Ectodermal cell (in vitro differentiated cells): ENCODE data around the gene SS18L1.

ENCODE experiments used
- H3K27ac ChIP-seq: 2 replicates; pipeline ENCODE4 v1.7.0; 2013; ENCODE audit warnings: mild to moderate bottlenecking, low read depth, low read length; ENCODE audit not compliant: insufficient read depth, poor library complexity, severe bottlenecking
- H3K27me3 ChIP-seq: 2 replicates; pipeline ENCODE4 v1.7.0; 2013; ENCODE audit warnings: mild to moderate bottlenecking, low read length; ENCODE audit not compliant: insufficient read depth, control insufficient read depth, poor library complexity, severe bottlenecking
- H3K36me3 ChIP-seq: one replicate; pipeline ENCODE4 v1.7.0; 2013; ENCODE audit warnings: low read length; ENCODE audit not compliant: control insufficient read depth, insufficient read depth
- H3K4me1 ChIP-seq: one replicate; pipeline ENCODE4 v1.7.0; 2013; ENCODE audit warnings: low read length; ENCODE audit not compliant: control insufficient read depth, insufficient read depth
- H3K4me3 ChIP-seq: 2 replicates; pipeline ENCODE4 v1.7.0; 2013; ENCODE audit warnings: low read depth, low read length, control low read depth; ENCODE audit not compliant: insufficient read depth
- H3K9me3 ChIP-seq: 2 replicates; pipeline ENCODE4 v1.7.0; 2013; ENCODE audit warnings: mild to moderate bottlenecking, low read length, moderate library complexity; ENCODE audit not compliant: control insufficient read depth
- WGBS, 2 experiments: methylation state at CpG; one replicate each; pipeline ENCODE4 v1.1.7; 2013; ENCODE audit warnings: missing lambda C conversion rate in 2 of 2; 5-methylcytosine and 5-hydroxymethylcytosine counted together

SS18L1 gene

GRCh38 chr20:62212299-62212698 lies 68.7 kb downstream of the SS18L1 start:
- Histone ChIP-seq H3K4me3 (no peak overlapping the region), H3K4me1 (peaks cover 8% of the 10 kb centered on the region), H3K9me3 (no peaks in the 10 kb centered on the region), H3K27me3 (peaks cover 29% of the 10 kb centered on the region), H3K36me3 (no peaks in the 10 kb centered on the region), H3K27ac (peak overlapping the region; percentile 3)
- WGBS, 2 experiments, result 51 to 55% methylated on average over 10 of the region's 10 CpGs

GRCh38 chr20:62214067-62214466 lies 70.5 kb downstream of the SS18L1 start:
- no peak overlapping the region for H3K4me3 ChIP-seq
- no peaks in the 10 kb centered on the region for H3K9me3 ChIP-seq
- 76% methylated on average over 12 of the region's 12 CpGs for WGBS, 2 experiments
- H3K36me3 ChIP-seq, result no peaks in the 10 kb centered on the region
- no peak overlapping the region for H3K27ac ChIP-seq
- H3K4me1 ChIP-seq, result peaks cover 14% of the 10 kb centered on the region
- H3K27me3 ChIP-seq, result peaks cover 47% of the 10 kb centered on the region

- H3K9me3 ChIP-seq, result no peaks in the 10 kb centered on the region
- H3K27ac ChIP-seq, result no peak overlapping the region
- H3K4me3 ChIP-seq, result no peak overlapping the region
- WGBS, 2 experiments, result 91 to 93% methylated on average over 29 of the region's 29 CpGs
- peaks cover 58% of the 10 kb centered on the region for H3K27me3 ChIP-seq
- peaks cover 20% of the 10 kb centered on the region for H3K4me1 ChIP-seq
- H3K36me3 ChIP-seq, result no peaks in the 10 kb centered on the region
These were observed 71.7 kb downstream of the SS18L1 start for GRCh38 chr20:62215020-62215990.

GRCh38 chr20:62215991-62216635 lies 72.5 kb downstream of the SS18L1 start:
- H3K4me1 ChIP-seq, result peaks cover 27% of the 10 kb centered on the region
- peaks cover 66% of the 10 kb centered on the region for H3K27me3 ChIP-seq
- H3K9me3 ChIP-seq, result no peaks in the 10 kb centered on the region
- H3K27ac ChIP-seq, result no peak overlapping the region
- WGBS, 2 experiments, result 90% methylated on average over 40 of the region's 40 CpGs
- H3K4me3 ChIP-seq, result no peak overlapping the region
- no peaks in the 10 kb centered on the region for H3K36me3 ChIP-seq

GRCh38 chr20:62216636-62217566 lies 73.3 kb downstream of the SS18L1 start:
- Histone ChIP-seq H3K27me3 (peaks cover 74% of the 10 kb centered on the region), H3K4me3 (no peak overlapping the region)
- WGBS, 2 experiments, result 88 to 89% methylated on average over 26 of the region's 26 CpGs

GRCh38 chr20:62217913-62218773 lies 74.6 kb downstream of the SS18L1 start:
- Histone ChIP-seq H3K36me3 (no peaks in the 10 kb centered on the region), H3K27me3 (peaks cover 86% of the 10 kb centered on the region), H3K4me1 (peaks cover 24% of the 10 kb centered on the region), H3K4me3 (no peak overlapping the region), H3K9me3 (no peaks in the 10 kb centered on the region), H3K27ac (no peak overlapping the region)
- 56 to 62% methylated on average over 38 of the region's 38 CpGs for WGBS, 2 experiments

More at GRCh38 chr20:62216636-62217566, 73.3 kb downstream of the SS18L1 start:
- H3K4me1 ChIP-seq, result peaks cover 31% of the 10 kb centered on the region
- H3K9me3 ChIP-seq, result no peaks in the 10 kb centered on the region
- no peak overlapping the region for H3K27ac ChIP-seq
- no peaks in the 10 kb centered on the region for H3K36me3 ChIP-seq

GRCh38 chr20:62219101-62219991 lies 75.8 kb downstream of the SS18L1 start:
- 1% methylated on average over 84 of the region's 84 CpGs for WGBS, 2 experiments
- H3K4me1 ChIP-seq, result peaks cover 24% of the 10 kb centered on the region
- H3K4me3 ChIP-seq, result peak overlapping the region; percentile 32
- H3K27ac ChIP-seq, result no peak overlapping the region
- H3K27me3 ChIP-seq, result peaks cover 96% of the 10 kb centered on the region
- no peaks in the 10 kb centered on the region for H3K36me3 ChIP-seq
- no peaks in the 10 kb centered on the region for H3K9me3 ChIP-seq

GRCh38 chr20:62219992-62220665 lies 76.6 kb downstream of the SS18L1 start, which contains the start of gene HRH3:
HRH3 (minus strand) TSS chr20:62220278; CDS start chr20:62219970, 308 bp downstream.
- H3K9me3 ChIP-seq, result no peaks in the 10 kb centered on the region
- 1% methylated on average over 84 of the region's 84 CpGs for WGBS, 2 experiments
- H3K4me3 ChIP-seq, result peak within 1 kb of the TSS; percentile 32
- H3K4me1 ChIP-seq, result peaks cover 24% of the 10 kb centered on the region
- no peak within 1 kb of the TSS for H3K27ac ChIP-seq
- no peaks in the 10 kb centered on the region for H3K36me3 ChIP-seq
- peaks cover 95% of the 10 kb centered on the region for H3K27me3 ChIP-seq
